HepG2 (cell line): ENCODE data around the gene SIVA1. TPM values are rescaled to one million over a fixed set of nuclear protein-coding genes. Genes with fewer than 3 reads are reported as not detected.
A peak's percentile ranks its signal among the peaks of the same experiment; 100 is the strongest.

Source experiments
- ATAD3A ChIP-seq: sonication (generic); formaldehyde crosslinking; IDR thresholded peaks from 2 replicates; pipeline ENCODE4 v1.4.0; 2020; ENCODE audit warnings: missing genetic modification reagents
- BATF2 ChIP-seq: sonication (generic); formaldehyde crosslinking; IDR thresholded peaks from 2 replicates; pipeline ENCODE4 v1.8.0; 2022; ENCODE audit warnings: mild to moderate bottlenecking, missing genetic modification reagents, moderate library complexity
- BCL6 ChIP-seq: IDR thresholded peaks from 2 replicates; pipeline ENCODE4 v1.6.1; 2016; ENCODE audit warnings: missing genetic modification reagents, missing compliant biosample characterization
- ESRRA ChIP-seq: sonication (generic); formaldehyde crosslinking; IDR thresholded peaks from 2 replicates; pipeline ENCODE4 v1.5.1; 2020; ENCODE audit warnings: mild to moderate bottlenecking, low read depth, missing genetic modification reagents
- HOXA3 ChIP-seq: sonication (generic); formaldehyde crosslinking; IDR thresholded peaks from 2 replicates; pipeline ENCODE4 v1.5.0; 2020; ENCODE audit warnings: missing genetic modification reagents
- IRF2 ChIP-seq: IDR thresholded peaks from 2 replicates; pipeline ENCODE4 v1.6.1; 2018; ENCODE audit warnings: missing genetic modification reagents, missing compliant biosample characterization
- KLF13 ChIP-seq: sonication (generic); formaldehyde crosslinking; IDR thresholded peaks from 2 replicates; pipeline ENCODE4 v1.4.0; 2020; ENCODE audit warnings: mild to moderate bottlenecking, missing genetic modification reagents
- NR1H2 ChIP-seq: sonication (generic); formaldehyde crosslinking; IDR thresholded peaks from 2 replicates; pipeline ENCODE4 v1.8.1; 2022; ENCODE audit warnings: low read depth, missing genetic modification reagents, borderline replicate concordance
- POLR2AphosphoS5 ChIP-seq: IDR thresholded peaks from 2 replicates; pipeline ENCODE4 v1.6.1; 2012; ENCODE audit warnings: low read depth, low read length
- RELA ChIP-seq: sonication (generic); formaldehyde crosslinking; IDR thresholded peaks from 2 replicates; pipeline ENCODE4 v1.4.0; 2020; ENCODE audit warnings: missing genetic modification reagents
- TOPORS ChIP-seq: sonication (generic); formaldehyde crosslinking; IDR thresholded peaks from 2 replicates; pipeline ENCODE4 v1.8.0; 2023; ENCODE audit warnings: mild to moderate bottlenecking, missing genetic modification reagents
- USF2 ChIP-seq, 2 experiments: sonication (generic) in 1 of 2; formaldehyde crosslinking in 1 of 2; IDR thresholded peaks; 2 replicates each; pipeline versions ENCODE4 v1.5.1 to v1.6.1; 2011 to 2020; ENCODE audit warnings: borderline replicate concordance in 1 of 2, low read depth in 1 of 2, low read length in 1 of 2, mild to moderate bottlenecking in 1 of 2, missing genetic modification reagents in 1 of 2, moderate library complexity in 1 of 2
- XRCC5 ChIP-seq: fragments of 200-400 bp; formaldehyde crosslinking; optimal IDR thresholded peaks from 2 replicates; pipeline ENCODE3; 2017; ENCODE audit warnings: mild to moderate bottlenecking, low read length
- ZNF224 ChIP-seq: sonication (generic); formaldehyde crosslinking; IDR thresholded peaks from 2 replicates; pipeline ENCODE4 v1.5.0; 2020; ENCODE audit warnings: mild to moderate bottlenecking, missing genetic modification reagents
- ZNF382 ChIP-seq: sonication (generic); formaldehyde crosslinking; IDR thresholded peaks from 2 replicates; pipeline ENCODE4 v1.5.0; 2020; ENCODE audit warnings: missing genetic modification reagents, mild to moderate bottlenecking, borderline replicate concordance
- ZNF841 ChIP-seq: sonication (generic); formaldehyde crosslinking; IDR thresholded peaks from 2 replicates; pipeline ENCODE4 v1.8.1; 2023; ENCODE audit warnings: missing genetic modification reagents, borderline replicate concordance
- ZSCAN25 ChIP-seq: sonication (generic); formaldehyde crosslinking; IDR thresholded peaks from 2 replicates; pipeline ENCODE4 v1.8.0; 2022; ENCODE audit warnings: mild to moderate bottlenecking, missing genetic modification reagents
- polyA plus RNA-seq, 8 experiments: library from polyadenylated mRNA; depleted of rRNA in 3 of 8; stranded (reverse) in 7 of 8; unstranded in 1 of 8; fragments of >200 nt; fragmentation: Illumina TruSeq in 4 of 8; extraction: Trizol in 4 of 8; gene quantifications; 2 replicates each; pipeline versions ENCODE4 v1.2.1 to v1.2.3, GENCODE V29; 2011 to 2016; ENCODE audit warnings: low read depth in 4 of 8, missing spikeins in 1 of 8, mixed read lengths in 1 of 8; ENCODE audit not compliant: insufficient read depth in 1 of 8
- total RNA-seq, 5 experiments: library from RNA; depleted of rRNA; stranded (reverse); fragments of >200 nt; fragmentation: Illumina TruSeq; extraction: Trizol; gene quantifications; 2 replicates each; pipeline ENCODE4 v1.2.3, GENCODE V29; 2016; ENCODE audit warnings: low read depth in 1 of 5
- TF ChIP-seq, protein P1 (sequence below): sonication (generic); formaldehyde crosslinking; IDR thresholded peaks from 2 replicates; pipeline ENCODE4 v1.5.0; 2020; ENCODE audit warnings: mild to moderate bottlenecking, missing genetic modification reagents, borderline replicate concordance
- TF ChIP-seq, protein P2 (sequence below): sonication (generic); formaldehyde crosslinking; IDR thresholded peaks from 2 replicates; pipeline ENCODE4 v1.4.0; 2020; ENCODE audit warnings: mild to moderate bottlenecking, missing genetic modification reagents, borderline replicate concordance

The SIVA1 gene
- total and polyA plus RNA-seq, 2 of the 13 experiments (the other 11 are each of a cell fraction or from before 2014, with no cell fraction given), result 123 to 186 TPM

DNA sequence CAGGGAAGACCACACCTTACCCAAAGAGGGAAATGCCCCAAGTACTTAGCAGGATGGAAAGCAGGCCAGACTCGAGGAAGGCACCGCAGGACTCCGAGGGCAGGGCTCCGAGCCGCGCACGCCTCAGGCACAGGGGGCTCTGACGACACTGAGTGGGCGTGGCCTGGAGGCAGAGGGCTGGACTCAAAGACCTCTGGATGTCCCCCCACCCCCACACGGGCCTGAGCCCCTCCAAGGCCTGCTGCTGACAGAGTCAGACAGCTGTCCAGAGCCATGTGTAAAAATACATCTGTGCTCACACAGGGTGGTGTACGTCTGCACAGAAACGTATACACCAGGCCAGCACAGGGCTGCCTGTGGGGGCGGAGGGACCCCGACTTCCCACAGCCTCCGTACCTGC, 41.2 kb downstream of the SIVA1 start (continued):
- TF ChIP-seq ESRRA (CRISPR knock-in tag), result no peak
- TF ChIP-seq ZNF224 (CRISPR knock-in tag), result no peak
- TF ChIP-seq BCL6 (CRISPR knock-in tag), result 0 out of 2 replicates have a peak, but pooled peaks have one; percentile 7
- no peak for TF ChIP-seq TOPORS (CRISPR knock-in tag)
- TF ChIP-seq HOXA3 (CRISPR knock-in tag), result peak; percentile 23; the same call in 1 of the 2 replicates
- TF ChIP-seq, protein P1, sequence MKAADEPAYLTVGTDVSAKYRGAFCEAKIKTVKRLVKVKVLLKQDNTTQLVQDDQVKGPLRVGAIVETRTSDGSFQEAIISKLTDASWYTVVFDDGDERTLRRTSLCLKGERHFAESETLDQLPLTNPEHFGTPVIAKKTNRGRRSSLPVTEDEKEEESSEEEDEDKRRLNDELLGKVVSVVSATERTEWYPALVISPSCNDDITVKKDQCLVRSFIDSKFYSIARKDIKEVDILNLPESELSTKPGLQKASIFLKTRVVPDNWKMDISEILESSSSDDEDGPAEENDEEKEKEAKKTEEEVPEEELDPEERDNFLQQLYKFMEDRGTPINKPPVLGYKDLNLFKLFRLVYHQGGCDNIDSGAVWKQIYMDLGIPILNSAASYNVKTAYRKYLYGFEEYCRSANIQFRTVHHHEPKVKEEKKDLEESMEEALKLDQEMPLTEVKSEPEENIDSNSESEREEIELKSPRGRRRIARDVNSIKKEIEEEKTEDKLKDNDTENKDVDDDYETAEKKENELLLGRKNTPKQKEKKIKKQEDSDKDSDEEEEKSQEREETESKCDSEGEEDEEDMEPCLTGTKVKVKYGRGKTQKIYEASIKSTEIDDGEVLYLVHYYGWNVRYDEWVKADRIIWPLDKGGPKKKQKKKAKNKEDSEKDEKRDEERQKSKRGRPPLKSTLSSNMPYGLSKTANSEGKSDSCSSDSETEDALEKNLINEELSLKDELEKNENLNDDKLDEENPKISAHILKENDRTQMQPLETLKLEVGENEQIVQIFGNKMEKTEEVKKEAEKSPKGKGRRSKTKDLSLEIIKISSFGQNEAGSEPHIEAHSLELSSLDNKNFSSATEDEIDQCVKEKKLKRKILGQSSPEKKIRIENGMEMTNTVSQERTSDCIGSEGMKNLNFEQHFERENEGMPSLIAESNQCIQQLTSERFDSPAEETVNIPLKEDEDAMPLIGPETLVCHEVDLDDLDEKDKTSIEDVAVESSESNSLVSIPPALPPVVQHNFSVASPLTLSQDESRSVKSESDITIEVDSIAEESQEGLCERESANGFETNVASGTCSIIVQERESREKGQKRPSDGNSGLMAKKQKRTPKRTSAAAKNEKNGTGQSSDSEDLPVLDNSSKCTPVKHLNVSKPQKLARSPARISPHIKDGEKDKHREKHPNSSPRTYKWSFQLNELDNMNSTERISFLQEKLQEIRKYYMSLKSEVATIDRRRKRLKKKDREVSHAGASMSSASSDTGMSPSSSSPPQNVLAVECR (CRISPR knock-in tag), result peak; percentile 48
- no peak for TF ChIP-seq IRF2 (CRISPR knock-in tag)
- TF ChIP-seq USF2 (IDR thresholded peaks at IDR 0.05; ENCODE audit: low read depth, low read length), result no peak
- no peak for TF ChIP-seq USF2 (CRISPR knock-in tag; IDR thresholded peaks at IDR 0.05; ENCODE audit: borderline replicate concordance)
- no peak for TF ChIP-seq ZNF841 (CRISPR knock-in tag)
- TF ChIP-seq ZNF382 (CRISPR knock-in tag), result no peak
- TF ChIP-seq POLR2AphosphoS5, result peak; percentile 17; the same call in 1 of the 2 replicates
- no peak for TF ChIP-seq KLF13 (CRISPR knock-in tag)
- no peak for TF ChIP-seq ZSCAN25 (CRISPR knock-in tag)
- TF ChIP-seq RELA, result no peak
- TF ChIP-seq, protein P2, sequence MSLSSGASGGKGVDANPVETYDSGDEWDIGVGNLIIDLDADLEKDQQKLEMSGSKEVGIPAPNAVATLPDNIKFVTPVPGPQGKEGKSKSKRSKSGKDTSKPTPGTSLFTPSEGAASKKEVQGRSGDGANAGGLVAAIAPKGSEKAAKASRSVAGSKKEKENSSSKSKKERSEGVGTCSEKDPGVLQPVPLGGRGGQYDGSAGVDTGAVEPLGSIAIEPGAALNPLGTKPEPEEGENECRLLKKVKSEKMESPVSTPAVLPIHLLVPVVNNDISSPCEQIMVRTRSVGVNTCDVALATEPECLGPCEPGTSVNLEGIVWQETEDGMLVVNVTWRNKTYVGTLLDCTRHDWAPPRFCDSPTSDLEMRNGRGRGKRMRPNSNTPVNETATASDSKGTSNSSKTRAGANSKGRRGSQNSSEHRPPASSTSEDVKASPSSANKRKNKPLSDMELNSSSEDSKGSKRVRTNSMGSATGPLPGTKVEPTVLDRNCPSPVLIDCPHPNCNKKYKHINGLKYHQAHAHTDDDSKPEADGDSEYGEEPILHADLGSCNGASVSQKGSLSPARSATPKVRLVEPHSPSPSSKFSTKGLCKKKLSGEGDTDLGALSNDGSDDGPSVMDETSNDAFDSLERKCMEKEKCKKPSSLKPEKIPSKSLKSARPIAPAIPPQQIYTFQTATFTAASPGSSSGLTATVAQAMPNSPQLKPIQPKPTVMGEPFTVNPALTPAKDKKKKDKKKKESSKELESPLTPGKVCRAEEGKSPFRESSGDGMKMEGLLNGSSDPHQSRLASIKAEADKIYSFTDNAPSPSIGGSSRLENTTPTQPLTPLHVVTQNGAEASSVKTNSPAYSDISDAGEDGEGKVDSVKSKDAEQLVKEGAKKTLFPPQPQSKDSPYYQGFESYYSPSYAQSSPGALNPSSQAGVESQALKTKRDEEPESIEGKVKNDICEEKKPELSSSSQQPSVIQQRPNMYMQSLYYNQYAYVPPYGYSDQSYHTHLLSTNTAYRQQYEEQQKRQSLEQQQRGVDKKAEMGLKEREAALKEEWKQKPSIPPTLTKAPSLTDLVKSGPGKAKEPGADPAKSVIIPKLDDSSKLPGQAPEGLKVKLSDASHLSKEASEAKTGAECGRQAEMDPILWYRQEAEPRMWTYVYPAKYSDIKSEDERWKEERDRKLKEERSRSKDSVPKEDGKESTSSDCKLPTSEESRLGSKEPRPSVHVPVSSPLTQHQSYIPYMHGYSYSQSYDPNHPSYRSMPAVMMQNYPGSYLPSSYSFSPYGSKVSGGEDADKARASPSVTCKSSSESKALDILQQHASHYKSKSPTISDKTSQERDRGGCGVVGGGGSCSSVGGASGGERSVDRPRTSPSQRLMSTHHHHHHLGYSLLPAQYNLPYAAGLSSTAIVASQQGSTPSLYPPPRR (CRISPR knock-in tag), result no peak
- no peak for TF ChIP-seq XRCC5
- no peak for TF ChIP-seq ATAD3A (CRISPR knock-in tag)
- TF ChIP-seq NR1H2 (CRISPR knock-in tag), result no peak
- no peak for TF ChIP-seq BATF2 (CRISPR knock-in tag)
